Astrocyte of the cerebellum (primary cell): Measurements from ENCODE around the gene SKAP2.

Experiments
- DNase-seq: peaks from one replicate; pipeline ENCODE4 v3.0.0-alpha.2; 2011; ENCODE audit warnings: low read depth
- H3K4me3 ChIP-seq: 2 replicates; pipeline ENCODE4 v1.5.1; 2011; ENCODE audit warnings: mild to moderate bottlenecking, low read depth, low read length, moderate library complexity
- in situ Hi-C: cut with HindIII; loops from 2 replicates; pipeline ENCODE4 v1.10.0; 2017; ENCODE audit warnings: low sequenced_read_pairs
- TF ChIP-seq, protein P1 (sequence below): IDR thresholded peaks from 2 replicates; pipeline ENCODE4 v1.5.1; 2012; ENCODE audit warnings: low read length, low read depth, moderate library complexity, mild to moderate bottlenecking; ENCODE audit errors: missing control alignments

The SKAP2 gene

DNA sequence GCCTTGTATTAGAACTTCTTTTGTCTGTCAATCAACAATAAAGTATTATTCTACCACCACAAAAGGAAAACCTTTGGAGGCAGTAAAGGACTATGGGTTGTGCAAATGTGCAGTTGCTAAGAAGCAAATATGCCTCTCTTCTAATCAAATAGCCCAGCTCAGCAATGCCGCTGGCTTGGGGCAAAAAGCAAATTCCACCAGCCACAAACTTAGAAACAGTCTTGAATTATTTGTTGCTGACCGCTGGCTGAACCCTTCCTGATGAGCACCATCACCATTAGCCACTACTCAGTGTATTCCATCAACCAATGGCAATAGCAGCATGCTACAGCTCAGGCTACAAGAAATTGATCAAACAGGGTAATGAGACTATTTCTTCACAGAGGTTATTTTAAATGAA lies 51.0 kb downstream of the SKAP2 start:
- peak; percentile 0 for DNase-seq
- H3K4me3 ChIP-seq = no peak overlapping the region
- TF ChIP-seq, protein P1, sequence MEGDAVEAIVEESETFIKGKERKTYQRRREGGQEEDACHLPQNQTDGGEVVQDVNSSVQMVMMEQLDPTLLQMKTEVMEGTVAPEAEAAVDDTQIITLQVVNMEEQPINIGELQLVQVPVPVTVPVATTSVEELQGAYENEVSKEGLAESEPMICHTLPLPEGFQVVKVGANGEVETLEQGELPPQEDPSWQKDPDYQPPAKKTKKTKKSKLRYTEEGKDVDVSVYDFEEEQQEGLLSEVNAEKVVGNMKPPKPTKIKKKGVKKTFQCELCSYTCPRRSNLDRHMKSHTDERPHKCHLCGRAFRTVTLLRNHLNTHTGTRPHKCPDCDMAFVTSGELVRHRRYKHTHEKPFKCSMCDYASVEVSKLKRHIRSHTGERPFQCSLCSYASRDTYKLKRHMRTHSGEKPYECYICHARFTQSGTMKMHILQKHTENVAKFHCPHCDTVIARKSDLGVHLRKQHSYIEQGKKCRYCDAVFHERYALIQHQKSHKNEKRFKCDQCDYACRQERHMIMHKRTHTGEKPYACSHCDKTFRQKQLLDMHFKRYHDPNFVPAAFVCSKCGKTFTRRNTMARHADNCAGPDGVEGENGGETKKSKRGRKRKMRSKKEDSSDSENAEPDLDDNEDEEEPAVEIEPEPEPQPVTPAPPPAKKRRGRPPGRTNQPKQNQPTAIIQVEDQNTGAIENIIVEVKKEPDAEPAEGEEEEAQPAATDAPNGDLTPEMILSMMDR = no peak
- in situ Hi-C loops = no loop called here

DNA sequence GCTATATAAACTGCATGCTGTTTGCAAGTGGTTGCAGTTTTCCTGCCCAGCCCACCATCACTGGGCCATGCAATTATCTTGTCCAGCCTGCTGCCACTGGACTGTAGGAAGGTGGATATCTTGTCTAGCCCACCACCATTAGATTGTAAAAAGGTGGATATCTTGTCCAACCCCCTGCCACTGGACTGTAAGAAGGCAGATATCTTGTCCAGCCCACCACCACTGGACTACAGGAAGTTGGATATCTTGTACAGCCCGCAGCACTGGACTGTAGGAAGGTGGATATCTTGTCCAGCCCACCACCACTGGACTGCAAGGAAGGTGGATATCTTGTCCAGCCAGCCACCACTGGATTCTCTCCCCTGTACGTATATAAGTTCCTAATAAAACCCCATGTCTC lies 69.8 kb downstream of the SKAP2 start:
- DNase-seq = no peak
- in situ Hi-C loops = no loop called here
- TF ChIP-seq, protein P1 = no peak
- no peak overlapping the region for H3K4me3 ChIP-seq

DNA sequence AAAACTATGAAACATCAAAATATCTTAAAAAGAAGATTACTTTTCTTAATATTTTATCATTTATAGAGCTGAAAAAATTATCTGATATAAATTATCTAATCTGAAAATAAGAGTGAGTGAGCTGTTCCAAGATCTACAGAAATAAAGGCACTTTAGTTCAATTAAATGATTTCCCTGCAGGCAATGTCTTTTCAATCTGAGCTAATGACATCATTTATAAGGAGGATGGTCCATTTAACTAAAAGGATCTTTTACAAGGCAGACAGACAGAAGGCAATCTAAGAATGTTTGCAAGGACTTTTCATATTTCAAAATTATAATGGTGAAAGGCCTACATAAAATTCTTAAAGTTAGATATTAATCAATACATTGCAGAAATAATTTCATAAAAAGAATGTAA lies 71.8 kb downstream of the SKAP2 start:
- TF ChIP-seq, protein P1 = no peak
- no peak overlapping the region for H3K4me3 ChIP-seq
- in situ Hi-C loops = no loop called here
- DNase-seq = no peak

DNA sequence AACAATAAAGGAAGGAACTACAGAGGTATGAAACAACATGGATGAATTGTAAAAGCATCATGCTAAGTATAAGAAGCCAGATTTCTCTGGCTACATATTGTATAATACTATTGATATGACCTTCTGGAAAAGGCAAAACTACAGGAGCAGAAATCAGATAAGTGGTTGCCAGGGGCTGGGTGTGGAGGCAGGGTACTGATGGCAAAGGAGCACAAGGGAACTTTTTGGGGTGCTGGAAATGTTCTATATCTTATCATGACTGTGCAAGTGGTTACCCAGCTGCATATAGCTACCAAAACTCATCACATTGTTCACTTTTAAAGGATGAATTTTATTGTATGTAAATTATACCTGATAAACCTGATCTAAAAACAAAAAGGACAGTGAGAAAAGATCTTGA lies 72.4 kb downstream of the SKAP2 start:
- DNase-seq = no peak
- no peak overlapping the region for H3K4me3 ChIP-seq
- in situ Hi-C loops = no loop called here
- TF ChIP-seq, protein P1 = no peak

DNA sequence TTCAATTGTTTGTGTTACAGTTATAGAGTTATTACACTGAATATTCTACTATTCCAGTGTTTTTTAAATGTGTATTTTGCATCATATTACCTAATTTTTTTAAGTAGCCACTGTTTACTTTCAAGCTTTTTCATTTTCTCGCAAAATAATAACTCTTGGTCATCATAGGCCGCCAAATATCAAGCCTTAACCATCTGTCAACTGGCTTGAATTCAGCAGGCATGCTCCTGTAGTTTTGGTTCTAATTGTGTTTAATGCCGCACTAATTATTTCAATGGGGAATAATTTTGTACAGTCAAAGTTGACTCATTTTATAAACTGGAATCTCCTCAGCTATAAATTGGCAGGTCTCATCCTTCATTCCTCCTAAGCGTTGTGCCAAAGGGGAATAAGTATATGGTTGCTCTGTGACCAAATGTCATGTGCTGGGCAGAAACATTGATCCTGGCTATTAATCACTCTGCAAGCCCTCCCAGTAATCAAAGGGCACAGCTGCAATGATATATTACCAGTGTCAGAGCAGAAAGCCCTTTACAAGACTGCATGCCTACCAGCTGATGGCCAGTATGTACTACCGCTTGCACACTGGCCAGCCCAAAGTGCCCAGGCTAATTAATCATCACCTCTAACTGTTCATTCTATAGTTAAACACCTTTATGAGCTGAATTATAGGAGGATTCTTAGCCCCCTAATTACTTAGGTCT lies 74.8 kb downstream of the SKAP2 start:
- in situ Hi-C loops = no loop called here
- no peak for DNase-seq
- no peak overlapping the region for H3K4me3 ChIP-seq
- TF ChIP-seq, protein P1 = no peak

DNA sequence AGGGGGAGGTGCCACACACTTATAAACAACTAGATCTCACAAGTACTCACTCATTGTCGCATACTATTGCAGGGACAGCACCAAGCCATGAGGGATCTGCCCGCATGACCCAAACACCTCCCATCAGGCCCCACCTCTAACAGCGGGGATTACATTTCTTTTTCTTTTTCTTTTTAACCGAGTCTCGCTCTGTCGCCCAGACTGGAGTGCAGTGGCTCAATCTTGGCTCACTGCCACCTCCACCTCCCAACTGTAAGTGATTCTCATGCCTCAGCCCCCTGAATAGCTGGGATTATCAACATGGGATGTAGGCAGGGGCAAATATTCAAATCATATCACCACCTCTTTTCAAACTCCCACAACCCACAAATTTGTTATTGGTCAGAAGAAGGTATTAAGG lies 76.7 kb downstream of the SKAP2 start:
- DNase-seq = no peak
- TF ChIP-seq, protein P1 = no peak
- no peak overlapping the region for H3K4me3 ChIP-seq
- in situ Hi-C loops = no loop called here

DNA sequence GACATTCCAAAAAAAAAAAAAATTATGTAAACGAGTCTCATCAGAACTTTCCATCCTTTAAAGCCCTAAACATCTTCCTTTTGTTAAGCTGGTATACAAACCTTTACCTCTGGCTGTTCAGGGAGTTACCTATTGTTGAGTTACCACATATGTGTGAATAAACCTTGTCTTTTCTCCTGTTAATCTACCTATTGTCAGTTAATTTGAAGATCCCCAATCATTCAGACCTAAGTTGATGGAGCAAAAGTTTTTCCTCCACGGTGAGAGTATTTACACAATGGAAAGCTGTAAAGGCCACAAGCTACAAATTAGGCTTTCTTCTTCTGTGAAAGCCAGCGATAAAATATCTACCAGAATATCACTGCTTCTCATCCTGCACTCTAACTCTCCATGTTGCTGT lies 80.3 kb downstream of the SKAP2 start:
- in situ Hi-C loops = no loop called here
- H3K4me3 ChIP-seq = no peak overlapping the region
- TF ChIP-seq, protein P1 = no peak
- no peak for DNase-seq
